ENCODE data around the gene CIBAR2.

DNA sequence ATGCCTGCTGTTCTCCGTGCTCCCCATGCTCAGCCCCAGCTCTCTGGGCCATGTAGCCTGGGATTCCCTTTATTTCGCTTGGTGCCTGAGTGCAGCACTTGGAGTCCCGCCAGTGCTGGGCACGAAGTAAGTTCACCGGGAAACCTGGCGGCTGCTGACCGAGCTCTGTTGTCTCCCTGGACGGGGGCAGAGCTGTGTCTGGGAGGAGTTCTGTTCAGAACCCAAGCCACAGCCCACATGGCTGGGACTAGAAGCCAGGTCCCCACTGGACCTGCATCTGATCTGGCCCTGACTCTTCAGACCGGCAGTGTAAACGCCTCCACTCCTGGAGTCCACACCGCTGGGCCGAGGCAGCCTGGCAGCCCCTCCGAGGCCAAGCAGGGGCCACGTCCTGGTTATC lies 37.5 kb upstream of the CIBAR2 start:
- TF ChIP-seq POLR2AphosphoS5 (IDR thresholded peaks at IDR 0.05; ENCODE audit: low read depth) (no peak), CTCF (conservative IDR thresholded peaks at IDR 0.05; ENCODE audit: low read depth in 2 of 2) (no peak), EZH2phosphoT487 (IDR thresholded peaks at IDR 0.05; ENCODE audit: unreplicated experiment) (no peak), EZH2 (IDR thresholded peaks at IDR 0.05; ENCODE audit: low read depth, unreplicated experiment) (no peak)
